Panc1 (cell line): ENCODE data around the gene REX1BD.

Source experiments
- CTCF ChIP-seq: fragments of 450-650 bp; IDR thresholded peaks from 2 replicates; pipeline ENCODE4 v1.5.1; 2017; ENCODE audit warnings: mild to moderate bottlenecking
- SIN3A ChIP-seq: IDR thresholded peaks from 2 replicates; pipeline ENCODE4 v1.6.1; 2012; ENCODE audit warnings: low read depth, mild to moderate bottlenecking, low read length, moderate library complexity, borderline replicate concordance; ENCODE audit not compliant: insufficient read depth

- no peak for TF ChIP-seq CTCF
- no peak for TF ChIP-seq SIN3A
Observed at GRCh38 chr19:18577365-18577914, 11.2 kb upstream of the REX1BD start.
